ENCODE data around the gene SPEN. TPM values are rescaled to one million over a fixed set of nuclear protein-coding genes. Genes with fewer than 3 reads are reported as not detected.

Gene SPEN
- total and polyA plus RNA-seq, 2 of the 4 experiments (the other 2 are of a cell fraction) = 7.6 to 15.8 TPM

GRCh38 chr1:15933684-15934083 lies 86.2 kb downstream of the SPEN start:
- DNase-seq (no peak), ATAC-seq (ENCODE audit: low read depth) (no peak)
- Histone ChIP-seq H2BK5ac (ENCODE audit: low read depth, low read length, poor library complexity, severe bottlenecking) (no peak overlapping the region), H3K27me3 (ENCODE audit: control insufficient read depth, insufficient read depth, low read length) (no peaks in the 10 kb centered on the region), H2BK15ac (ENCODE audit: low read depth, low read length) (no peak overlapping the region), H4K5ac (ENCODE audit: low read depth, low read length) (no peak overlapping the region), H3K9me3 (ENCODE audit: control insufficient read depth, insufficient read depth, low read length) (no peaks in the 10 kb centered on the region), H3K36me3 (ENCODE audit: control insufficient read depth, insufficient read depth, low read length) (peaks cover 71% of the 10 kb centered on the region), H3K4me1 (ENCODE audit: control insufficient read depth, insufficient read depth, low read length) (peaks cover 7% of the 10 kb centered on the region), H3K9ac (ENCODE audit: low read depth, low read length) (no peak overlapping the region), H3K14ac (replicated peaks; ENCODE audit: low read depth, low read length) (no peak overlapping the region), H2AFZ (replicated peaks; ENCODE audit: low read length, poor library complexity) (no peak overlapping the region), H2BK120ac (ENCODE audit: low read depth, low read length) (no peak overlapping the region), H2AK5ac (ENCODE audit: low read depth, low read length) (no peak overlapping the region), H3K56ac (ENCODE audit: extremely low read depth, insufficient read depth, low read length) (no peak overlapping the region), H3K4me3 (ENCODE audit: insufficient read depth, low read depth, low read length) (no peak overlapping the region), H3K4me2 (ENCODE audit: low read depth, low read length) (no peak overlapping the region), H3K79me1 (ENCODE audit: low read depth in 1 of 2, low read length in 2 of 2) (peaks cover 9 to 57% of the 10 kb centered on the region in 2 experiments), H4K8ac (ENCODE audit: low read depth in 2 of 2, low read length in 2 of 2) (no peak overlapping the region), H2AK9ac (replicated peaks; ENCODE audit: low read depth, low read length, poor library complexity) (no peak overlapping the region), H3K4ac (ENCODE audit: low read depth, low read length) (no peak overlapping the region), H2BK20ac (ENCODE audit: low read depth, low read length) (no peak overlapping the region), H3K9me1 (ENCODE audit: insufficient read depth, low read length) (peaks cover 11% of the 10 kb centered on the region), H4K91ac (ENCODE audit: insufficient read depth, low read depth, low read length) (no peak overlapping the region), H3K23ac (ENCODE audit: low read depth, low read length) (no peak overlapping the region), H3K18ac (ENCODE audit: low read depth, low read length) (no peak overlapping the region), H4K20me1 (ENCODE audit: insufficient read depth, low read length) (no peaks in the 10 kb centered on the region), H3K27ac (ENCODE audit: insufficient read depth, low read length) (no peak overlapping the region)
- in situ Hi-C loops (cut with MboI; ENCODE audit: low sequenced_read_pairs) (loop anchor here (10.0 kb wide), 1 partner anchor 61 kb away; no protein-coding TSS in a partner anchor), dilution Hi-C loops (cut with HindIII; ENCODE audit: low sequenced_read_pairs, unreplicated experiment) (no loop called here), intact Hi-C loops (cut with micrococcal nuclease) (no loop called here)
- no peak for TF ChIP-seq ELK1 (IDR thresholded peaks at IDR 0.05; ENCODE audit: borderline replicate concordance, low read depth, low read length)
- no peak for TF ChIP-seq RCOR1 (IDR thresholded peaks at IDR 0.05; ENCODE audit: insufficient replicate concordance, low read length)
- BruUV-seq (replicated peaks) = no TSS peak
- ChIA-PET POLR2A (ENCODE audit: unreplicated experiment) (no interaction called here), CTCF (no interaction called here)
- no CpG with 5 or more reads among the region's 5 CpGs for WGBS, 2 experiments (ENCODE audit: extremely low coverage in 2 of 2, insufficient read length in 1 of 2)
